Renal cortical epithelial cell (primary cell): ENCODE measurements around the gene PBX1. TPM values are rescaled to one million over a fixed set of nuclear protein-coding genes. Genes with fewer than 3 reads are reported as not detected.

Experiments
- DNase-seq: peaks from one replicate; pipeline ENCODE4 v3.0.0-alpha.2; 2011; ENCODE audit warnings: low read depth
- total RNA-seq: library from RNA; depleted of rRNA; stranded (reverse); fragments of >200 nt; gene quantifications from 2 replicates; pipeline ENCODE4 v1.2.3, GENCODE V29; 2014

PBX1 gene
- total RNA-seq, 1 donor from 2014 or later = 20.5 TPM

DNA sequence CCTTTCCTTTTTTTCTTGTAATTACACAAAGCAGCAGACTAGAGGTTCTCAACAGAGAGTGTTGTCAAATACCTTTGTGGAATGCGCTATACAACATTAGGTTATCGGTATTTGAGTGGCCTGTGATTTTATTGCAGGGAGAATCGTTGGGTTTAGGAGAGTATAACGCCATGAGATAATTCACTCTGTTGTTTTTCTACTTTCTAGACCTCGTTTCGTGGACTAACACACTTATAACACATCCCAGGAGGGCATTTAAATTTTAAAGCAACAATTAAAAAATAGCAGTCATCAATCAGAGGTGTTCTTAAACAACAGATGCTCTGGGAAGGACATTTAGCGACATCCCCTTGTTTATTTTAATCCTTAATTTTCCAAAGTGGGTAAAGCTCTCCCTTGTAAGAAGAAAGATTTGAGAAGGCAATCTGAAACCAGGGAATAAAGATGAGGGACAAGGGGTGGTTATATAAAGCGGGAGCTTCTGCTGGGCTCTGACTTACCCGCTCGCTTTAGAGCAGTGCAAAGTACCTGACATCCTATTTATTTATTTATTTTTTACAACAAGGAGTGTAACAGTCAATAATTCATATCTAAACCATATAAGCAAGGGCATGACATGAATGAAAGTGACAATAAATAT is 4.9 kb downstream of the PBX1 start:
- DNase-seq = peak; percentile 36

DNA sequence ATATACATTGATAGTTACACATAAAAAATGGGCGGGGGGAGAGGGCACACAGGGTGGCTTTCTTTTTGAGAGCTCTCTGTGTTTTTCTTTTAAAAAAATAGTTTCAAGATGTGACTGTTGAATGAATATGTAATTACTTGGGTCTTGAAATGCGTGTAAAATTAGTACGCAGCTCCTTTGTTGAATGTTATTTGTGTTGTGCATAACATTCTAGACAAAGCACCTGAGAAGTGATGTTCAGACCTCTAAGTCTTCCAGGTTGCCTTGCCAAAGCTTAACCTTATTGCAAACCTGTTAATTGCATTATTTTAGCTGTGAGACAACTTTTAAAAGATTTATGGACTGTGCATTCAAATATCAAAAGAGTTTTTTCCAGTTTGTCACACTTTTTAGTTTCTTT is 5.4 kb downstream of the PBX1 start:
- no peak for DNase-seq

- DNase-seq = peak; percentile 55
Measured at GRCh38 chr1:164565357-164565756, 6.4 kb downstream of the PBX1 start.

- DNase-seq = no peak
Measured at GRCh38 chr1:164567774-164568173, 8.8 kb downstream of the PBX1 start.

DNA sequence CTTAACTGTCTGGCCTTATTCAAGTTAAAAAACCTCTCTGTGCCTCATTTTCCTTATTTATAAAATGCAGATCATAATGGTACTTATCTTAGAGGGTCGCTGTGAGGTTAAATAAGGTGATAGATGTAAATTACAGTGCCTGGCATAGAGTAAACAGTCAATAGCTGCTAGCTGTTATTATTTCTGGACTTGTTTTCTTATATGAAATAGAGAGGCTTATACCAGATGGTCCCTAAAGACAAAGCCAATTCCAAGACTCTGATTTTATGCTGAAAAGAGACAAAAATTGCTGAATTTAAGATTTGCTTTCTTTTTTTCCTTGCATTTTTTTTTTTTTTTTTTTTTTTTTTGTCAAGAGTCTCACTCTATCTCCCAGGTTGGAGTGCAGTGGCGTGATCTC is 10.3 kb downstream of the PBX1 start:
- DNase-seq = no peak

DNA sequence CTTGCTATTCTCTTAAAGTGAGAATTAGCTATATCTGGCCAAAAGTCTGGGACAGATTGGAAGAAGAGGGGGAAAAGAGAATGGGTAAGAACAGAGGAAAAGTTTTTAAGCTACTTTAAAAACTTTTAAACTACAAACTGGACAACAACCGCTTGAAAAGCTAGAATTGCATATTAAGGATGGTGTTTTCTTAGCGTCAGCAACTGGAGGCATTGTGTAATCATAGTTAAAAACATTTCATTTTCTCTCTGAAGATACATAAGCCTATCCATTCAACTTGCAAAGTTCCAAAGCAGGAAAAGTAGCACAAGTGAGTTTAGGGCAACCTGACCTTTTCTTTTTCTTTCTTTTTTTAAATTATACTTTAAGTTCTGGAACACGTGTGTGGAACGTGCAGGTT is 10.9 kb downstream of the PBX1 start:
- no peak for DNase-seq

- no peak for DNase-seq
Measured at GRCh38 chr1:164571333-164571732, 12.3 kb downstream of the PBX1 start.

DNA sequence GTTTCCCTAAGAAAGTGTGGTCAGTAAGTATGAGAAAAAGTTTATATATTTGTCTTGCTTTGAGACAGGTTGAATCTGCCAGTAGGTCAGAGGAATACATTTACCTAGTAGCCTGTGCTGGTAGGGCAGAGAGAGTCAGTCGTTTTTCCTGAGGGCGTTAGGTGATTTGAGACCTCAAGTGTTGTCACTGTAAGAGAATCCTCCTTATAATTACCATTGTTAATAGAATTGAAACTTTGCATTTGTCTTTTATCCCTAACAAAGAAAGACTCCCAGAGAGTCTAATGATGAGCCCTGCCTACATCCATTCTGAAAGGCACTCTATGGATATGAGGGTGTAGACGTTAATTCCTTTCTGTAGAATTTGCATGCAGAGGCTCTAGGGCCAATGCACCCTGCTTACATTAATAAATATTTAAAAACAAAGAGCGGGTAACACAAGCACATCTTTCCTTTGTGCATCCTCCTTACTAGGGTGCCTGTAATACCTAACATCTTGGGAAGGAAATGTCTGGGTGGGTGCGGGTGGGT is 16.4 kb downstream of the PBX1 start:
- no peak for DNase-seq

- DNase-seq = peak; percentile 59
Measured at GRCh38 chr1:164576291-164577271, 17.6 kb downstream of the PBX1 start.

GRCh38 chr1:164577291-164577690 is 18.3 kb downstream of the PBX1 start:
- DNase-seq = no peak

GRCh38 chr1:164578479-164579200 is 19.7 kb downstream of the PBX1 start:
- no peak for DNase-seq

- DNase-seq = no peak
Measured at GRCh38 chr1:164579381-164579780, 20.4 kb downstream of the PBX1 start.

- no peak for DNase-seq
Measured at GRCh38 chr1:164581762-164582161, 22.8 kb downstream of the PBX1 start.

DNA sequence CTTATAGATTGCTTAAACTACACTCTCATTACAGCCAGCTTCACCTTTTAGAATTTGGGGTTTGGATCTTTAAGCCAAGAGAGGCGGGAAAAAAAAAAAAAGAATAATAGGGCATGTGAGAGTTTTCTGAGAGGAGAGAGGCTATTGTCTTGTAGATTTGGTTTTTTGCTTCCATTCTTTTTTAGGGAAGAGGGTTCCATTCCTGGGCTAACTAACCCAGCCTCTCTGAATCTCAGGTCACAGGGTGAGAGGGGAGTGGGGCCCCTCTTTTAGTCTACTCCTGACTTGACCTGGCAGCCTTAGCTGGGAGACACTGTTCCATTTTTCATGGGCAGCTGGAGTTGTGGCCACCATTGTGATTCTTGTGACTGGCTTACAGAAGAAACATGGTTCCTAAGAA is 24.2 kb downstream of the PBX1 start:
- no peak for DNase-seq

DNA sequence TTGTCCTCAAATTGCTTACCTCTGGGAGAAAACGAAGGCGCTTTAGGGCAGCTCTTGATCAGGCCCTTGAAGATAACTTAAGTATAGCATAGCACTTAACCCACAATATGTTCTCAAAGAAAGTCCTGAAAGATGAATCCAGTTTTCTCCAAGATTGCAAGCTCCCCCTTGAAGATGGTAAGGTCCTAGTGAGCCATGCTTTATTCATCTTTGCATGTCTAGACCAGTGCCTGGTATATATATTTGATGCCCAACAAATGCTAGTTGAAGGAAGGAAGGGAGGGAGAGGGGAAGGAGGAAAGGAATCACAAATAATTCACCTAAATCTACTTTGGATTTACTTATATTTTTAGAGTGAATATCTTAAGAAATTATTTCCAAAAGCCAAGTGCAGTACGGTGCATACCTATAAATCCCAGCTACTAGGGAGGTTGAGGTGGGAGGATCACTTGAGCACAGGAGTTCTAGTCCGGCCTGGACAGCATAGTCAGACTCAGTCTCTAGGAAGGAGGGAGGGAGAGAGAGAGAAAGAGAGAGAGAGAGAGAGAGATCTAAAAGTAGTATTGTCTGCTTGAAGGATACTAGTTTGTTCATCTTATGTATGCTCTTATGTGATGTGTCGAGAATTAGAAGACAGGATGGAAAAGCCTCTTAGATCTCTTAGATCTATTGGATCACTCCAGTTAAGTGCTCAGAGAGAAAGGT is 25.0 kb downstream of the PBX1 start:
- DNase-seq = no peak

- DNase-seq = no peak
Measured at GRCh38 chr1:164586591-164586990, 27.6 kb downstream of the PBX1 start.

DNA sequence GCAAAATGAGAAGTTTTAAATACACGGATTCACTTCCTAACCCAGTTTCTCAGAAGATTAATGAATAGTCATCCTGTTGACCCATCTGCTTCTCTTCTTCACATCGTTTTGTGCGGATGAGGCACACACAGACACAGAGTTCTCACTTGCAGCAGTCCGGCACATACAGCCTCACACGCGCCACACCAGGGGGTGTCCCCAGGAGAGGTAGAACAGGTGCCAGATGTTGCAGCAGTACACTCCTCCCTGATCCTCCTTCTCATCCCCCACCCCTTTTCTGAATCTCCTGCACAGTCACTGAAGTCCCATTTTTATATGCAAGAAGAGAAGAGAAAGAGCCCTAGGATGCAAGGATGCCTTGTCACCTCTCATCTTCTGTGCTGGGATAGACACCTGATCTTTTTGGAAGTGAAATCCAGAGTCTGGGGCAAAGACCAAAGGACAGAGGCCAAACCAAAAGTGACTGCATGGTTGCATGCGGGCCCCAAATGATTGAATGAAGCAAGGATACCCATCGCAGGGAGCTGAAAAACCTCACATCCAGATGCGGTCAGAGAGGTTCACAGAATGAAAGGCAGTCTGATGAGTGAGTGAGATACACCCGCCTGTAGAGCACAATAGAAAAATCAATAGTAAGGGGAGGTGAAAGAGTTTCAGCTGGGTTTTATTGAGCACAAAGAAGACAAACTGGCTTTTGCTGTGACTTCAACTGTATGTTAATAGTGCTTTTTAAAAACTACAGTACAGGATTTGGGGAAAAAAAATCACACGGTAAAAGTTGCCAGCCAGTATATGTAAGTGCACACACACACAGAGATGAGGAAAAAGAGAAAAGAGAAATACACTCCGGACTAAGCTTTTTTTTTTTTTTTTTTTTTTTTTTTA is 28.9 kb downstream of the PBX1 start:
- no peak for DNase-seq

GRCh38 chr1:164588516-164589341 is 29.7 kb downstream of the PBX1 start:
- peak; percentile 56 for DNase-seq

- DNase-seq = no peak
Measured at GRCh38 chr1:164589408-164589807, 30.4 kb downstream of the PBX1 start.
